GM21576 (cell line): Measurements from ENCODE around the gene ADAMTSL3.

Experiments used
- ATAC-seq: cut with Tn5 transposase; IDR thresholded peaks from one replicate; pipeline ENCODE4 v1.9.1; 2021; ENCODE audit warnings: mild to moderate bottlenecking, moderate library complexity; ENCODE audit not compliant: unreplicated experiment

Gene ADAMTSL3, protein sequence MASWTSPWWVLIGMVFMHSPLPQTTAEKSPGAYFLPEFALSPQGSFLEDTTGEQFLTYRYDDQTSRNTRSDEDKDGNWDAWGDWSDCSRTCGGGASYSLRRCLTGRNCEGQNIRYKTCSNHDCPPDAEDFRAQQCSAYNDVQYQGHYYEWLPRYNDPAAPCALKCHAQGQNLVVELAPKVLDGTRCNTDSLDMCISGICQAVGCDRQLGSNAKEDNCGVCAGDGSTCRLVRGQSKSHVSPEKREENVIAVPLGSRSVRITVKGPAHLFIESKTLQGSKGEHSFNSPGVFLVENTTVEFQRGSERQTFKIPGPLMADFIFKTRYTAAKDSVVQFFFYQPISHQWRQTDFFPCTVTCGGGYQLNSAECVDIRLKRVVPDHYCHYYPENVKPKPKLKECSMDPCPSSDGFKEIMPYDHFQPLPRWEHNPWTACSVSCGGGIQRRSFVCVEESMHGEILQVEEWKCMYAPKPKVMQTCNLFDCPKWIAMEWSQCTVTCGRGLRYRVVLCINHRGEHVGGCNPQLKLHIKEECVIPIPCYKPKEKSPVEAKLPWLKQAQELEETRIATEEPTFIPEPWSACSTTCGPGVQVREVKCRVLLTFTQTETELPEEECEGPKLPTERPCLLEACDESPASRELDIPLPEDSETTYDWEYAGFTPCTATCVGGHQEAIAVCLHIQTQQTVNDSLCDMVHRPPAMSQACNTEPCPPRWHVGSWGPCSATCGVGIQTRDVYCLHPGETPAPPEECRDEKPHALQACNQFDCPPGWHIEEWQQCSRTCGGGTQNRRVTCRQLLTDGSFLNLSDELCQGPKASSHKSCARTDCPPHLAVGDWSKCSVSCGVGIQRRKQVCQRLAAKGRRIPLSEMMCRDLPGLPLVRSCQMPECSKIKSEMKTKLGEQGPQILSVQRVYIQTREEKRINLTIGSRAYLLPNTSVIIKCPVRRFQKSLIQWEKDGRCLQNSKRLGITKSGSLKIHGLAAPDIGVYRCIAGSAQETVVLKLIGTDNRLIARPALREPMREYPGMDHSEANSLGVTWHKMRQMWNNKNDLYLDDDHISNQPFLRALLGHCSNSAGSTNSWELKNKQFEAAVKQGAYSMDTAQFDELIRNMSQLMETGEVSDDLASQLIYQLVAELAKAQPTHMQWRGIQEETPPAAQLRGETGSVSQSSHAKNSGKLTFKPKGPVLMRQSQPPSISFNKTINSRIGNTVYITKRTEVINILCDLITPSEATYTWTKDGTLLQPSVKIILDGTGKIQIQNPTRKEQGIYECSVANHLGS (N-terminal part only)

DNA sequence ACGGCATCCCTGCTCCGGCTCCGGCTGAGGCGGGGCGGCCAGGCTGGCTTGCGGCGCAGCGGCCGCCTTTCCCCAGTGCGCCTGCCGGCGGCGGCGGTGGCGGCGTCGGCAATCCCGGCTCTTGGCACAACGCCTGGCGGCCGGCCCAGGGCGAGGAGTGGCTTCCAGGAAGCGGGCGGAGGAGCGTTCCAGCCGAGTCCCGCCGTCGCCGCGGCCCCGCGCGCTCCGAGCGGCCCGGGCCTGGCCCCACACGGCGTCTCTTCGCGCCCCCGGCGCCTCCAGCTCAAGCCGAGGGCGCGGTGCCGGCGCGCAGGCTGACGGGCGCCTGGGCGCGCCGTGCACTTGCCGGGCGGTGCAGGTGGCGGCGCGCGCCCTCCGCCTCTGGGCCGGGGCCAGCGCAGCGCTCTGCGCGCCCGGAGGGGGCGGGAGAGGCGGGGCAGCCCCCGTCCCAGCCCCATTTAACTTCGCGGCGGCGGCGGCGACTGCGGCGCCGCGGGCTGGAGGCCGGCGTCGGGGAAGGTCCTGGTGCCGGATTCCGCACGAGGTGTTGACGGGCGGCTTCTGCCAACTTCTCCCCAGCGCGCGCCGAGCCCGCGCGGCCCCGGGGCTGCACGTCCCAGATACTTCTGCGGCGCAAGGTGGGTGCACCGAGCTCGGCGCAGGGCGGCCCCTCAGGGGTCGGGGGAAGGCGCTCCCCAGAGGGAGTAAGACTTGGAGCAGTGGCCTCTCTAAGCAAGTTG, at the start of gene ADAMTSL3:
Gene ADAMTSL3 (plus strand): TSS at position 485 of the 740 bp plus-strand sequence. CDS start 1,639 bp downstream, outside the sequence.
- no peak for ATAC-seq

DNA sequence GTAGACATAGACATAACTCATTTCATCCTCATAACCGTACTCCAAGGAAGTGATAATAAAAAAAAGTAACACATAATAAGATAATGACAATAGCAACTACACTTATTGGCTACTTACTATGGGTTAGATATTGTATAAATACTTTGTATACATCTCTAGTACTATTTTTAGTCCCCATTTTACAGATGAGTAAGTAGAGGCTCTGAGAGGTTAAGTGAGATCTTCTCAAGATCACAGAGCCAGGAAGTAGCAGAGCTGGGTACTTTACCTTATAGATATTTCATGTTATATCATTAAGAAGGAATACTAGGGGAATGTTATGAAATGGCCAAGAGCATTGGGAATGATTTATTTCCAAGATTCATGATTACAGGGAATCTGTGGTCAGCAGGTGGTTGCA, 49.4 kb upstream of the ADAMTSL3 start:
- no peak for ATAC-seq

- ATAC-seq, result no peak
Observed at GRCh38 chr15:83605111-83605945, 48.6 kb upstream of the ADAMTSL3 start.

DNA sequence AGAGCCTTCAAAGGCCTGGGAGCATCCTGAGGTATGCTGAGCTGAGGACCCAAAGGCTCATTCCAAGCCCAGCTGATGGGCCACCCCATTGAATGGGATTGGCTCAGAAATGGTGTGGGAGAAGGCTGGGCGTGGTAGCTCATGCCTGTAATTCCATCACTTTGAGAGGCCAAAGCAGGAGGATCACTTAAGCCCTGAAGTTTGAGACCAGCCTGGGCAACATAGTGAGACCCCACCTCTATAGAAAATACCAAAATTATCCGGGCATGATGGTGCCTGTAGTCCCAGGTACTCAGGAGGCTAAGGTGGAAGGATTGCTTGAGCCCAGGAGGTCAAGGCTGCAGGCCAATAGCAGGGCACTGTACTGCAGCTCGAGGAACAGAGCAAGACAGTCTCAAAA, 43.8 kb upstream of the ADAMTSL3 start:
- no peak for ATAC-seq

DNA sequence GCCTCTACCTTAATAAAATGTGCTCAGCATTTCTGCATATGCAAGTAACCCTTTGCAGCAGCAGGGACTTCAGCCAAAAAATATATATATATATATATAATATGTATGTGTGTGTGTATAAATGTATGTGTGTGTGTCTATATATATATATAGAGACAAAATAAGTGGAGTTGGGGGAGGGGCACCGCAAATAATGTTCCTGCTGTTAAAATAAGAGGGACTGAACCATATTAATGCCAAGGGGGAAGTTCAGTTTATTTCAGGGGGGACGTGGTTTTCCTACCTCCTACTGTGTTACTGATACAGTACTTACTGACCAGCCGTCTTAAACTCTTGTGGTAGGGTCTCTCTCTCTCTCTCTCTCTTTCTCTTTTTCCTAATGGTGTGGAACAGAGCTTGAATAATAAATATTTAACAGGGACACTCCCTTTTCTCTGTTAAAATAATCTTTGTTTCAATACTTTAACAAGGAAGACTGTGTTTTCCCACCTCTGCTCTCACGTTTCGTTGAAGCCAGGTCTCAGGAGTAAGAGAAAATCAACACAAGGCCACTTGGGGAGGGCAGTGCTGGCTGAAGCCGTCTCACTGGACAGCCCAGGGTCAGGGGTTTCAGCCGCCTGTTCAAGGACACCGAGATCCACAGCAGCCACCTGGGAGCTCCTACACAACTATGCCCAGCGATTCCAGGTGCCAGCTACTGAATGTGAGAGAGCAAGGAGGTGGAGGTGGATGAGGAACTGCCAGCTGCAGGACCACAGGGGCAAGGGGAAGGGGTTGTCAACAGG, 42.8 kb upstream of the ADAMTSL3 start:
- no peak for ATAC-seq

DNA sequence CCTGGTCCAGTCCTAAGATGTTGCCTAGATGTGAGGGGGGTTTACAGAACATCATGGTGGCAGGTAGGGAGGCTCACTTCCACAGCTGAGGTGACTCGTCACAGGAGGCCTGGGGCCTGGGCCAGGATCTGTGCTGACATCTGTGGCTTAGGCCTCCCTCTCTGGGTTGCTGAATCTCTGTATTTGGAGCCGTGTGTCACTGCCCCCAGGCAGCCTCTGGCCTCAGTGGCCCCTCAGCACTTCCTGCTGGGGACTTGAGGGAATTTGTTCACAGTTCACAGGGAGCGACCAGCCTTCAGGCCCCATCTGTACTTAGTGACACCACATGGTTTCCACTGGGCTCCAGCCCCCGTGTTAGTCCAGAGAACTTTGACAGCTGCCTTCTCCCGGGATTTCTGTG, 41.7 kb upstream of the ADAMTSL3 start:
- ATAC-seq, result no peak

- no peak for ATAC-seq
Observed at GRCh38 chr15:83612898-83613635, 40.9 kb upstream of the ADAMTSL3 start.

GRCh38 chr15:83613714-83614113, 40.2 kb upstream of the ADAMTSL3 start:
- no peak for ATAC-seq

DNA sequence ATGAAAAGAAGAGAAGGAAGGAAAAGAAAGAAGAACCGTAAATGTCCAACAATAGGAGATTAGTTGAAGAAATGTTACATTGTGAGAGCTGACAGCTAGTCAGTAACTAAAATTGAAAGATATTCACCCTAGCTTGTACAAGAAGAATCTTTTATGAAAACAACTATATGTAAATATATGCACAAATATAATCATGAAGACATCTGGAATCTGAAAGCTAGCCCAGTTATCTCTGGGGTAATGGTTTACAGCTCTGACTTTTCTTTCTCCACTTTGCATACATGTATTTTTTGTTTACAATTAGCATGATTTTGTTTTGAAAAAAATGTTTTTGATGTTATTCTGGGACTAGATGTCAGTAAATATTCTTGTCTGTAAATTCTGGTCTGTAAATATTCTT, 37.1 kb upstream of the ADAMTSL3 start:
- ATAC-seq, result no peak

DNA sequence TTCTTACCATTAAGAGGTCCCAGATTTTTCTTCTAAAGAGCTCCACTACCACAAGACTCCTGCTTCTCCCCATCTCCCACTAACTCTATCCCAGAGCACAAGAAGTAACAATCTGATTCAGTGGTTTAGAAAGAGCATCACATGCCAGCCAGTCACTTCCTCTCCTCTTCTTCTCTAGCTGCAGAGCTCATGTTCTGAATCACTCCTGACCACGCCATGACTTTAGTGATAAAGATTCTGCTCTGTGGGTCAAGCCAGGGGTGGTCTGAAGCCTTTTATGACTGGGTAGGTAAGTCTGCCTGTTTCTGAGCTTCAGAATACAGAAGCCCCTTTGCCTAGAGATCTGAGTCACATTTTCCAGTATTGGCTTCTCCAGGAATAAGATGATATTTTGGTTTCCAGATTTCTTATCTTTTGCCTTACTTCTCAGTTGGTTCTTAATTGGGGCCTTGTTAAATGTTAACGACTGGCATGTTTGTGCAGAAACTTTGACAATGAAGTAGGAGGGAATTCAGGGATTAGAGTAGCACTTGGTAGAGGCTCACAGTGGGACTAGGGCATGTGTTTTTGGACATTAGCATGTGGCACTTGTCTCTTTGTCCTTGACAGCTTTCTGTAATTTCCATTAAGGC, 27.6 kb upstream of the ADAMTSL3 start:
- no peak for ATAC-seq

- no peak for ATAC-seq
Observed at GRCh38 chr15:83631534-83631933, 22.4 kb upstream of the ADAMTSL3 start.

DNA sequence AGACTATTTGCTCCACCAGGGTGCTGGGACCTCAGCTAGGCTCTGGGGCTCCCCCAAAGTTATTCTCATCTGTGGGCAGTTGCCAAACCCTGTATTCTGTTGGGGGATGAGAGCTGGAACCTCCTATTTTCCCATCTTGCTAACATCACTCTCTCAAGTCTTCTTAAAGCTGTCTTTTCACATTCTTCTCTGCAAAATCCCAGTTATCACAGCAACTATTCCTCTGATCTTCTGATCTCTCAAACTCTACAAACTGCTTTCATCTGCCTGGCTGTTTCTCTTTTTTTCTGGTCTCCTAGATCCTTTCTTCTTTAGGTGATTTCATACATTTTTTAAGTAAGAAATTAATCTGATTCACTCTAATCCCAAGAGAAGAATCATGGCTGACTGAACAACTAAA, 10.7 kb upstream of the ADAMTSL3 start:
- ATAC-seq, result no peak

DNA sequence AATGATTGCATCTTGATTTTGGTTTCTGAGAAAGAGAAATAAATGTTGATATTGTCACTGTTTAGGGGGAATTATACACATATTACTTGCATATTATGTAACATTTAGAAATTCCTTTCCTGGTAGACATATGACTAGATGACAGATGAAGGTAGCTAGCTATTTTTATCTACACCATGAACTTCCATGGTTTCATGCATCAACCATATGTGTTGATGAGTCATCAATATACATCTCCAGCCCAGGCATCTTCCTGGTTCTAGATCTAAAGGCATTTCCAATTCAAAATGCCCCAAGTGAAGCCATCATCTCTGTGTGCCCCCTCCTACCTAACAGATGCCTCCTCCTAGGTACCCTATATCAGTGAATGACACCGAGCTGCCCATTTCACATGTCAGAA, 9.5 kb upstream of the ADAMTSL3 start:
- no peak for ATAC-seq

DNA sequence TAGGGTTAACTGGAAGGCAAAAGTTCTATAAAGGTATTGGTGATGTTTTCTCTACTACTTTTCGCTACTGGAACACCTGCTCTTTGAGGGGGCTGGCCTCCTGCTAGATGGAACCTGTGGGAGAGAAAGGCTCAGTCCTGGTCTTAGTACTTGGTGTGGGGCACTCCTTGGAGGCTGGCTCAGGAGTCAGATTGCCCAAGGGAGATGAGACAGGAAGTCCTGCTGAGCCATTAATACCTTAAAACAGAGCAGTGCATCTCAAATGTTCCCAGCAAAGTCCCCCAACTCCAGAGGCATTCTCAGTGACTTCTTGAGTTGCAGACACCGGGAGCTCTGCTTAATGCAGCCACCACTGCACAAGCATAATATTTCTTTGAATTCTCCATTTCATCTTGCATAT, 3.1 kb upstream of the ADAMTSL3 start:
- ATAC-seq, result no peak

GRCh38 chr15:83651541-83651940, 2.4 kb upstream of the ADAMTSL3 start:
- no peak for ATAC-seq

DNA sequence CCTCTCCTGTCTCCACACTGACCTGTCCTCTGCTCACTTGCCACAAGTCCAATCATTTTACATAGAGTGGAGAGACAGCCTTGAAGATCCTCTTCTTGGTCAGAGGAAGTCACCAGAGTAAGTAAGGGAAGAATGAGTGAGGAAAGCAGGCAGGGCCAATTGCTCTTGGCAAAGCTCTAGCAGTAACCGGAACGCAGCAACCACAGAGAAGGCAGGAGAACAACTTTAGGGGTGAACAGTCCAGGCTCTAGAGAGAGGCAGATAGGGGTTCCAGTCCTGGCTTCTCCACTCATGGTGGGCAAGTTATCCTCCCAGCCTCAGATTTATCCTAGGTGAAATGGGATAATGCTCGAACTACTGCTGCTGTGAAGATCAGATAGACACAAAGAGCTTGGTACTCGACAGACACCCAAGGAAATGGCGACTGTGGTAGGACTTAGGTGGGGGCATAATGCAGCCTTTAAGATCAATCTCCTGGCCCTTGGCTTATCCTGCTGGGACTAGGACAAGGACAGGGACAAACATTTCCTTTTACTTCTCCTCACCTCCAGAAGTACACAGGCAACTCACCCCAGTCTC, 1.2 kb upstream of the ADAMTSL3 start:
- ATAC-seq, result no peak

GRCh38 chr15:83653288-83653638, 660 bp upstream of the ADAMTSL3 start:
- no peak for ATAC-seq
